HT-29 (cell line): ENCODE data around the gene XXYLT1. TPM values are rescaled to one million over a fixed set of nuclear protein-coding genes. Genes with fewer than 3 reads are reported as not detected.
"Not testable (repeated sequence)": the region's sequence is repeated elsewhere in the genome, so short reads cannot be mapped to it uniquely, and the experiment has no call there.

ENCODE experiments used
- DNase-seq: peaks from one replicate; pipeline ENCODE4 v3.0.0-alpha.2; 2015; ENCODE audit warnings: low spot score
- total RNA-seq: library from RNA; depleted of rRNA; stranded (reverse); fragments of >200 nt; shearing (Covaris generic); gene quantifications from 2 replicates; pipeline ENCODE4 v1.2.3, GENCODE V29; 2014

XXYLT1 gene
- total RNA-seq, 1 experiment from 2014 or later, result 23.8 TPM

DNA sequence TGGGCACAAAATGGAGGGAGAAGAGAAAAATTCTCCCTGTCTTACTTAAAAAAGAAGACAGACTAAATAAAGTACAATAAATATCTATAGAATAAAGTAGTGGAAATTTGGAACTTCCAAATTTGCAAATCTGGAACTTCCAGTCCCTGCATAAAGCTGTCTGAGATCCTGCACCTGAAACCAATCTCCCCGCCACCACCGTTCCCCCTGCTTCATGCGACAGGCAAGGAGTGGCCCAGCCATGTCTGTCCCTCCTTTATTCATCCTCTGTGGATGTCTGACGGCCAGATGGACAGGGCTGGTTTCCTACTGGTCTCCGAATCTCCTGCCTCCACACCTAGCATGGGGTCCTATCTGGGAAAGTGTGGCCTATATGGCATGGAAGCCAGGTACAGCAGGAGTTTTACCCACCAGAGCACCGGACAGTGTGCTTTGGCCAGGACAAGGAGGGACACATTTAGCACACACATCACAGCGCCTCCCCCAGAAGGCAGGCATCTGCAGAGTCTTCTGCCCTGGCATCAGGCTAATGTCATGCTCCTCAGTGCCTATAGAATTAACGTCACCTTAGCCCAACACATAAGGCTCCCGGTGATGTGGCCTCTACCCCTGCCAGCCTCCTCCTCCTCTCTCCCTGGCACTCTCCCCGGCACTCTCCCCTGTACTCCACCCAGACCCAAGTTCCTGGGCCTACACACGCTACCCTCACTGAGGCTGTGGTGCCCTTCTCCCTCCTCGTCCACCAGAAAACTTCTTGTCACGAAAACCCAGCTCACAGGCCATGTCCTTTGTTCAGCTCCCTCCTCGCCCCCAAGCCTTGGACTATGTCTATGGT is 170.8 kb downstream of the XXYLT1 start:
- no peak for DNase-seq

DNA sequence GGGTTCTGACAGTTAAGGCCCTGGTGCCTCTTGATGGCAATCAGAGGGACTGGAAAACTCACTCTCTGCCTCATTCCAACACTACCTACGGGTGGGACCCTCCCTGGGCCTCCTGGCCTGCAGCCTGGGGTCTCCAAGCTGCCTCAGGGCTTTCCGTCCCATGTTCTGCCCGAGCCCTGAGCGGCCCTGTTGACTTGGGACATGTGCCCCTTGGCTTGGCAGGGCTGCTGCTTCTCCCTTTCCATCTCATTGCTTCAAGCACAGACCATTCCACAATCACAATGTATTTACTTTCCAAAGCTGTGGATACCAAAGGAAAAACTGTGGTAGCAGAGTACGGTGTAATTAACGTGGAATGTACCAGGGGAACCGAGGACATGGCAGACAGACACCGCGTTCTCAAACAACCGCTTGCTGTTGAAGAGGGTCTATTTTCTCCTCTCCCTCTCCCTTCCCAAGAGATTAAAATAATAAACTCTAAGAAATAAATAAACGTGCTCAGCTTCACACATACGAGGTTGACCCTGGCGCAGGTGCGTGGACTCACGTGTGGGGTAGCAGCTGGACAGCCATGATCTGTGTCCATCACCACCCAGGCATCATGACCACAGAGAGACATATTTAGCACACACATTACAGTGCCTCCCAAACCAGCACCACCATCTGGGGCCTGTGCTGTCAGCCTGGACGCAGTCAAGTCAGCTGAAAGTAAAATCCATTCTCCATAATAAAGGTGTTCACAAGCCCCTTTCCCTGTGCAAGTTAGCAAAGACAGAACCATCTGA is 172.0 kb downstream of the XXYLT1 start:
- DNase-seq, result no peak

DNA sequence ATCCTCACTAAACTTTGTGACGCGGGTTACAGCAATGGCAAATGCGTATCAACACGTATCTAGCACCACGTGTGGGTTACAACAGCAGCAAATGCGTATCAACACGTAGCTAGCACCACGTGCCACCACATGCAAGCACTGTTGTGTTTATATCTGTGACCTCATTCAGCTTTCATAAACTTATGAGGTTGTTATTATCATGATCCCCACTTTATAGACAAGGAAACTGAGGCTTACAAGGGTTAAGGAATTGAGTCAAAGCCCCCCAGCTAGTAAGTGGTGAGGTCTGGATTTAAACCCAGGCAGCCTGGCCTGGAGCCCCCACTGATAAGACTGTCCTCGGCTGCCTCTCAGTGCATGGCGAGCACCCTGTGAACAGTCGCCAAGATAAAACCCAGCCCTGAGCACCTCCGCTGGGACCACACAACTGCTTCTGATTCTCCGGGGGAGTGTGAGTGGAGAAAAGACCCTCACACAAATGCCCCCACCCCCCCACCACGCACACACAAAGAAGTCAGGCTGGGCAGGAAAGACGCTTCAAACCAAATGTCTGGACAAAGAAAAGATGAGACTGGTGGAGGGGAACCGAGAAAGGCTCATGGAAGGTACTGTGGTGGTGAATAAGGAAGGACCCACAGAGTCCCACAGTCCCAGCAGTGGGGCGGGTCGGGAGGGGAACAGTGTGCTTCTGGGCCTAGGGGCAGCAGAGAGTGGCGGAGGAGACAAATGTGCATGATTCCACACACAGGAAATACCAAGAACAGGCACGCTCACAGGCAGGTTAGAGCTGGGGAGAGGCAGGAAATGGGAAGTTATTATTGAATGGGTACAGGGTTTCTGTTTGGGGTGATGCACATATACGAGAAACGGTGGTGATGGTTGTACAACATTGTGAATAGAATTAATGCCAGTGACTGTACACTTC is 173.4 kb downstream of the XXYLT1 start:
- no peak for DNase-seq

DNA sequence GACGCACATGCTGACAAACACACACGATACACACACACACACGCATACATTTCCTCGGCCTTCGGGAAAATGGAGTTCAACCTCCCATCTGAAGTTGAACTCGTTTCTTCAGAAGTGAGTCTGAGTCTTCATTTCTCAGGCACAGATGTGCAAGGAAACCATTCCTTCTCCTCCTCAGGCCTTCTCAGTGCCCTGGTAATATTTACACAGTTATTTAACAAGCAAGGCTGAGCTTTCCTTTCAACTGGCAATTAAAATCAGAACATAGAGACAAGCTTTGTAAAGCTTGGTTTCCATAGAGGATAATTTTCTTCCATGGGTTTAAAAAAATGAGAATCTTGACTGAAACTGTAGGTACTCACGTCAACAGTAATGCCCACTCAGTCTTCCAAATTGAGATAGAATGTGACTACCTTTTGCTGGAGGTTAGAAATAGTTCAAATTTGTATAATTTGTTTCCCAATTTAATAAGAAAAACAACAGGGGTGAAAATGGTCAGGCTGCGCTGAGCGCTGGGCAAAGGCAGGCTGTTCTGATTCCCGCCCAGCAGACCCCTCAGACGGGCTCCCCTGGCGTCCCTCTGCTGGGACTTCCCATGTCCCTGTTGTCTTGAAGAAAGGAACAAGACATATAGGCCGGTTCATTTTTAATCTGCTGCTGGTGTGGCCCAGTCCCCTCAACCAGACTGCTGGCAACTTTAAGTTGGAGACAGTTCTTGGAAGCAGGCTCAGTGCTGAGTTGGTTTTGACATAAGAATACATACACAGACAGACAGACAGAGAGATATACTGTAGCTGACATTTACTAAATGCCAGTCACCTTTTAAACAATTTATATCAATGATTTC is 174.3 kb downstream of the XXYLT1 start:
- no peak for DNase-seq

DNA sequence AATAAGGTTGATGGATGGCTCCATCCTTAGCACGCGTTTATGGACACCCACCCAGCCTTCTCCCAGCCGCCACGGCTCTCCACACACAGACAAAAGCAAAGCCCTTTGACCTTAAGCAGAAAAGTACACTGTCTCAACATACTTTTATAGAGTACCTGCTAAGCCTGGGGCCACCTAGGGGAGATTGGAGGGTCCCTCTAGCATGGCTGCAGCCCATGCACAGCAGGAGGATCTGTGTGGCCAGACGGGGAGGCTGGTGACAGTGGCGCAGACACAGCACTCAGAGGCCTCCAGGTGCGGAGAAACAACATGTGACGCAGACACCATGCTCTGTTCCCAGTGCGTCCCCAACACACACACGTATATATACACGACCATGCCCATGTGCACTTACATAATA is 174.9 kb downstream of the XXYLT1 start:
- no peak for DNase-seq

- DNase-seq, result no peak
These were observed 175.3 kb downstream of the XXYLT1 start for GRCh38 chr3:195095704-195096036.

DNA sequence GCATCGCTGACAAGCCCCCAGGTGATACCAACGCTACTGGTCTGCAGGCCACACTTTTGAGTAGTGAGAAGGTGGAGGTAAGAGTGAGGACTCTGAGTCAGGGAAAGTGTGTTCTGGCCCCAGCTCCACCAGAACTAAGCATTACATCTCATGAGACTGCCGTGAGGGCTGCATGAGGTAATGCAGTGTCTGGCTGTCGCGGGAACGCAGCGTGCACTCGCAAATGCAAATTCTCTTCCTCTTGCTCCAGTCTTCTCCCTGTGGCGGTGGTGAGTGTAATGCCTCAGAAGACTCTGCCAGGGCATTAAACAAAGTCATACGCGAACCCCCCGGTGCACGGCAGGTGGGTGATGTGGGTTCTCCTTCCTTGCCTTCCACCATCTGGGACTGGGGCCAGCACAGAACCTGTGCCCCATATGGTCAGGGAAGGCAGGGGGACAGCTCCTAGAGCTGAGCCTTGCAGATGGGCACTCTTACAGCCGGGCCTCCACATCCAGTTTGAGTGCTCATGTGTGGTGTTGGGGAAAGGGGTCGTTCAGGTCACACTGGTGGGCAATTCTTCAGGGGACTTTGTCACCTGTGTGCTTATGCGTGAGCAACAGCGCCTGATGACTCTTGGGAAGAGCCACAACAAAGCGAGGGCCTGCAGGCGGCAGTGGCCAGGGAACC is 175.8 kb downstream of the XXYLT1 start:
- DNase-seq, result no peak

- DNase-seq, result no peak
These were observed 176.6 kb downstream of the XXYLT1 start for GRCh38 chr3:195094191-195094921.

DNA sequence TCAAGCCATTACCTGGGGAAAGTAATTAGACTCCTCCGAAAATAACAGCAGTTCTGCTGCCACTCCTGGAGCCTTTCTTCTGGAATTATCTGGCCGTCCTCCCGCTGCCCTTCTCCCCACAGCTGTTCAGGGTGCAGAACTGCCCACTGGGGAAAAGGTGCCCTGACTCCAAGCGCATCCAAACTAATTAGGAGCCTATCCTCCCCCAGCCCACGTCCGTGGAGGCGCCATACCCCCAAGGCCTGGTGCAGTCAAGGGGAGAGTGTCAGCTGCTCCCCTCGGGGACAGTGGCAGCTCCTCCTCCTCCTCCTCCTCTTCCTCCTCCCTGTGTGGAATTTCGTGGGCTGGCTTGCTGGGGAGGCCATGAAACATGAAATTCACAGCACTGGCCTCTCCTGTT is 177.2 kb downstream of the XXYLT1 start:
- no peak for DNase-seq

DNA sequence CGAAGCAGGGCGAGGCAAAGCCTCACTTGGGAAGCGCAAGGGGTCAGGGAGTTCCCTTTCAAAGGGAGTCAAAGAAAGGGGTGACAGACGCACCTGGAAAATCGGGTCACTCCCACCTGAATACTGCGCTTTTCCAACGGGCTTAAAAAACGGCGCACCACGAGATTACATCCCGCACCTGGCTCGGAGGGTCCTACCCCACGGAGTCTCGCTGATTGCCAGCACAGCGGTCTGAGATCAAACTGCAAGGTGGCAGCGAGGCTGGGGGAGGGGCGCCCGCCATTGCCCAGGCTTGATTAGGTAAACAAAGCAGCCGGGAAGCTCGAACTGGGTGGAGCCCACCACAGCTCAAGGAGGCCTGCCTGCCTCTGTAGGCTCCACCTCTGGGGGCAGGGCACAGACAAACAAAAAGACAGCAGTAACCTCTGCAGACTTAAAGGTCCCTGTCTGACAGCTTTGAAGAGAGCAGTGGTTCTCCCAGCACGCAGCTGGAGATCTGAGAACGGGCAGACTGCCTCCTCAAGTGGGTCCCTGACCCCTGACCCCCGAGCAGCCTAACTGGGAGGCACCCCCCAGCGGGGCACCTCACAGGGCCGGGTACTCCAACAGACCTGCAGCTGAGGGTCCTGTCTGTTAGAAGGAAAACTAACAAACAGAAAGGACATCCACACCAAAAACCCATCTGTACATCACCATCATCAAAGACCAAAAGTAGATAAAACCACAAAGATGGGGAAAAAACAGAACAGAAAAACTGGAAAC is 182.9 kb downstream of the XXYLT1 start:
- not testable (repeated sequence) for DNase-seq

DNA sequence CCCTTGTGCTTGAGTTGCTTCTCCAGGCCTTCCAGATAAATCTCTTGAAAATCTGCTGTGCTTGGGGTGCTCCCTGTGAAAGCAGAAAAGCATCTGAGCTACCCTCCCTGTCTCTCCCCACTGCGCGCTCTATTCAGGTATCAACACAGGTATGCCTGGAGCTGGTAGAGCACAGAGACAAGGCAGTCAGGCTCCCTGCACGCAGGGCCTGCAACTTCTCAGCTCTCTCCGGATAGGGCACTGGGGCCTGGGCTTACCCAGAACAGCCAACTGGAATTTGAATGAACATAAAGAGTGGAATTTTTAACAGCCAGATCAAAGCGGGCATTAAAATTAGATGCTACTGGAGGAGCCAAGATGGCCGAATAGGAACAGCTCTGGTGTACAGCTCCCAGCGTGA is 183.6 kb downstream of the XXYLT1 start:
- DNase-seq, result no peak

GRCh38 chr3:195086885-195087284 is 184.1 kb downstream of the XXYLT1 start:
- no peak for DNase-seq

DNA sequence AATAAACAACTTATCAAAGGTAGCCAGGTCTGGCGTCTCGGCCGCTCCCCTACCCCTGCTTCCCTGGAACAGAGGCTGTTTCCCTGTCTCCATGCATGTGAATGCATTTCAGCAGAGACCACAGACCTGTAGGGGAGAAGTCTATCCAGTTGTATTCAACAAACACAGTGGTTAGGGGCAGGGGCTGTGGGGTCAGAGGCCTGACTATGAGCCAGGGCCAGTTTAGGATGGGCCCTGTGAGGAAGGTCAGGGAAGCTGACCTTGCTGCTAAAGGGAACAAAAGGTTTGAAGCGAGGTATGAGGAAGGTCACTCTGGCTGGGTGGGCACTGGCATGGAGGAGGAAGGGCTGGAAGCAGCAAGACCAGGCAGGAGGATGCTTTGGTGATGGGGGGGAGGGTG is 184.6 kb downstream of the XXYLT1 start:
- DNase-seq, result no peak

- no peak for DNase-seq
These were observed 185.4 kb downstream of the XXYLT1 start for GRCh38 chr3:195085356-195086130.

DNA sequence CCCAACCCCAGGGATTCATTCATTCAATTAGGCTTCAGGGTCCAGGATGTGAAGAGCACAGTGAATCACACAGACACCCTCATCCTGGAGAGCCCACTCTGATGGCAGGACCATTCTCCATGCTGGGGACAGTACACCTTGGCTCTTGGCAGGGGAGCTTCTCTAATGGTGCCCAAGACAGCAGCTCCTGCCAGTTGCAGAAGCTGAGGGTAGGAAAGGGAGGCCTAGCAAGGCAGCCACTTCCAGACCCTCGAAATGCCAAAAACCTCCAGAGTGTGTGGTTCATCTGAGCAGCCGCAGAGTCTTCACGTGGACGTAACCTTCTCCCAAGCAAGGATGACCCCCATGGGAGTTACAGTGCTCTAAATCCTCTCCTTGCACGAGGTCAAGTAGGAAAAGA is 186.2 kb downstream of the XXYLT1 start:
- DNase-seq, result no peak

DNA sequence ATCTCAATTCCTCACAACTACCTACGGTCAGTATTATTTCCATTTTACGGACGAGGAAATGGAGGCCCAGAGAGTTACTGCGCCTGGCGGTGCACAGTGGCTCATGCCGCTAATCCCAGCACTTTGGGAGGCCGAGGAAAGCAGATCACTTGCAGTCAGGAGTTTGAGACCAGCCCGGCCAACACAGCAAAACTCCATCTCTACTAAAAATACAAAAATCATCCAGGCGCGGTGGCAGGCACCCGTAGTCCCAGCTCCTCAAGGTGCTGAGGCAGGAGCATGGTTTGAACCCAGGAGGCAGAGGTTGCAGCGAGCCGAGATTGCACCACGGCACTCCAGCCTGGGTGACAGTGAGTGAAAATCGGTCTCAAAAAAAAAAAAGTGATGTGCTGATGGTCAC is 187.3 kb downstream of the XXYLT1 start:
- no peak for DNase-seq

GRCh38 chr3:195082811-195083210 is 188.1 kb downstream of the XXYLT1 start:
- no peak for DNase-seq
